A549 (cell line): ENCODE measurements around the gene INHBC. TPM values are rescaled to one million over a fixed set of nuclear protein-coding genes. Genes with fewer than 3 reads are reported as not detected.
A peak's percentile ranks its signal among the peaks of the same experiment; 100 is the strongest.

Experiments used
- ATAC-seq, 2 experiments: fragments of 200-7000 bp in 1 of 2; fragments of >200 bp in 1 of 2; cut with Nextera tagmentation in 1 of 2; cut with Tn5 transposase in 1 of 2; 3 replicates each; pipeline versions ENCODE4 v1.8.0 to v1.9.1; 2018 to 2020; ENCODE audit warnings: mild to moderate bottlenecking in 1 of 2, moderate library complexity in 1 of 2
- CTCF ChIA-PET: fragments of 300-600 bp; sonication (Branson Sonifier 250); formaldehyde crosslinking; extraction: SDS; loops from one replicate; lab custom pipeline; 2021; ENCODE audit warnings: antibody characterized with exemption, inconsistent platforms; lab: Yijun Ruan, JAX
- POLR2A ChIA-PET: fragments of 350-600 bp; formaldehyde crosslinking; extraction: SDS; loops from one replicate; lab custom pipeline; 2021; ENCODE audit warnings: antibody characterized with exemption, inconsistent platforms; lab: Yijun Ruan, JAX
- DNase-seq, 2 experiments: peaks; one replicate each; pipeline versions ENCODE4 v3.0.0 to v3.0.0-alpha.2; 2011 to 2016; ENCODE audit warnings: low read depth in 1 of 2, low spot score in 1 of 2
- FAIRE-seq: peaks from 2 replicates; lab custom pipeline; 2011; peaks lifted over from hg19 to GRCh38; lab: Jason Lieb, UNC
- H3K27ac ChIP-seq, 2 experiments: fragments of >200 bp; sonication (Bioruptor Twin); formaldehyde crosslinking; 3 replicates each; pipeline ENCODE4 v1.5.1; 2016 to 2017
- H3K4me1 ChIP-seq: fragments of >200 bp; sonication (Bioruptor Twin); formaldehyde crosslinking; 3 replicates; pipeline ENCODE4 v1.6.1; 2016
- H3K4me2 ChIP-seq: fragments of >200 bp; sonication (Bioruptor Twin); formaldehyde crosslinking; 3 replicates; pipeline ENCODE4 v1.6.1; 2016
- H3K4me3 ChIP-seq: fragments of >200 bp; sonication (Bioruptor Twin); formaldehyde crosslinking; 3 replicates; pipeline ENCODE4 v1.5.1; 2016
- H3K9me3 ChIP-seq: fragments of >200 bp; sonication (Bioruptor Twin); formaldehyde crosslinking; 3 replicates; pipeline ENCODE4 v1.6.1; 2016
- ATOH8 ChIP-seq: fragments of 250-450 bp; sonication (Bioruptor Pico); IDR thresholded peaks from 2 replicates; pipeline ENCODE4 v1.5.0; 2020; ENCODE audit warnings: low read depth, mild to moderate bottlenecking, moderate library complexity
- BCL3 ChIP-seq: fragments of >200 bp; sonication (Bioruptor Twin); formaldehyde crosslinking; IDR thresholded peaks from 3 replicates; pipeline ENCODE4 v1.6.1; 2016
- CTCF ChIP-seq: fragments of >200 bp; sonication (Bioruptor Twin); formaldehyde crosslinking; IDR thresholded peaks from 3 replicates; pipeline ENCODE4 v1.5.1; 2016
- E2F6 ChIP-seq: IDR thresholded peaks from 2 replicates; pipeline ENCODE4 v1.6.1; 2012; ENCODE audit warnings: low read depth, borderline replicate concordance
- EHF ChIP-seq: fragments of 250-450 bp; sonication (Bioruptor Pico); IDR thresholded peaks from 2 replicates; pipeline ENCODE4 v1.5.0; 2020; ENCODE audit warnings: mild to moderate bottlenecking
- ESRRA ChIP-seq: fragments of 150-350 bp; IDR thresholded peaks from 2 replicates; pipeline ENCODE4 v1.6.1; 2014; ENCODE audit warnings: mild to moderate bottlenecking, low read length, borderline replicate concordance
- HES2 ChIP-seq: fragments of >200 bp; sonication (Bioruptor Twin); formaldehyde crosslinking; IDR thresholded peaks from 2 replicates; pipeline ENCODE4 v1.6.1; 2016
- HEYL ChIP-seq: fragments of 250-450 bp; sonication (Bioruptor Pico); IDR thresholded peaks from 2 replicates; pipeline ENCODE4 v1.8.0; 2021; ENCODE audit warnings: mild to moderate bottlenecking, moderate library complexity
- HOXA7 ChIP-seq: fragments of 250-450 bp; sonication (Bioruptor Pico); IDR thresholded peaks from 2 replicates; pipeline ENCODE4 v1.5.0; 2020; ENCODE audit warnings: mild to moderate bottlenecking, moderate library complexity
- HOXB5 ChIP-seq: fragments of 250-450 bp; sonication (Bioruptor Pico); IDR thresholded peaks from 2 replicates; pipeline ENCODE4 v1.5.0; 2020; ENCODE audit warnings: mild to moderate bottlenecking, moderate library complexity
- KDM5A ChIP-seq: fragments of 200-600 bp; sonication (generic); IDR thresholded peaks from 2 replicates; pipeline ENCODE4 v1.6.1; 2016; ENCODE audit warnings: antibody characterized with exemption, mild to moderate bottlenecking
- MYC ChIP-seq: IDR thresholded peaks from 2 replicates; pipeline ENCODE4 v1.6.1; 2012; ENCODE audit warnings: mild to moderate bottlenecking, inconsistent platforms, low read length, improper control_type of control experiment, borderline replicate concordance
- PBX3 ChIP-seq: IDR thresholded peaks from 2 replicates; pipeline ENCODE4 v1.6.1; 2012
- POLR2AphosphoS2 ChIP-seq: conservative IDR thresholded peaks from 2 replicates; pipeline ENCODE4 v1.6.1; 2012; ENCODE audit warnings: low read length, improper control_type of control experiment, inconsistent platforms
- RAD21 ChIP-seq, 2 experiments: fragments of >200 bp in 1 of 2; sonication (Bioruptor Twin) in 1 of 2; formaldehyde crosslinking in 1 of 2; IDR thresholded peaks in 1 of 2; conservative IDR thresholded peaks in 1 of 2; 2 replicates in 1 of 2; 3 replicates in 1 of 2; pipeline ENCODE4 v1.6.1; 2012 to 2018; ENCODE audit warnings: inconsistent platforms in 1 of 2
- RARB ChIP-seq: fragments of 250-450 bp; sonication (Bioruptor Pico); IDR thresholded peaks from 2 replicates; pipeline ENCODE4 v1.8.0; 2021; ENCODE audit warnings: mild to moderate bottlenecking, moderate library complexity
- RCOR1 ChIP-seq: fragments of 150-350 bp; IDR thresholded peaks from 2 replicates; pipeline ENCODE4 v1.6.1; 2014; ENCODE audit warnings: antibody characterized with exemption, low read length, low read depth
- RFX5 ChIP-seq: fragments of 450-650 bp; IDR thresholded peaks from 2 replicates; pipeline ENCODE4 v1.7.1; 2014; ENCODE audit warnings: antibody characterized with exemption, mild to moderate bottlenecking, moderate library complexity
- RNF2 ChIP-seq: fragments of 200-600 bp; sonication (generic); IDR thresholded peaks from 2 replicates; pipeline ENCODE4 v1.6.1; 2016; ENCODE audit warnings: low read depth, mild to moderate bottlenecking, antibody characterized with exemption, moderate library complexity, borderline replicate concordance
- SMC3 ChIP-seq: fragments of >200 bp; sonication (Bioruptor Twin); formaldehyde crosslinking; IDR thresholded peaks from 3 replicates; pipeline ENCODE4 v1.6.1; 2018; ENCODE audit warnings: inconsistent platforms
- SREBF2 ChIP-seq: fragments of 450-650 bp; IDR thresholded peaks from 2 replicates; pipeline ENCODE4 v1.6.1; 2014; ENCODE audit warnings: mild to moderate bottlenecking, moderate library complexity
- TFCP2L1 ChIP-seq: fragments of 250-450 bp; sonication (Bioruptor Pico); IDR thresholded peaks from 2 replicates; pipeline ENCODE4 v1.5.0; 2021; ENCODE audit warnings: mild to moderate bottlenecking
- TP53 ChIP-seq: fragments of 250-450 bp; sonication (Bioruptor Pico); IDR thresholded peaks from 2 replicates; pipeline ENCODE4 v1.5.0; 2021; ENCODE audit warnings: mild to moderate bottlenecking, moderate library complexity
- ZNF302 ChIP-seq: fragments of 250-450 bp; sonication (Bioruptor Pico); IDR thresholded peaks from 2 replicates; pipeline ENCODE4 v1.9.0; 2021; ENCODE audit warnings: inconsistent platforms, mild to moderate bottlenecking, moderate library complexity
- ZSCAN20 ChIP-seq: fragments of 250-450 bp; sonication (Bioruptor Pico); IDR thresholded peaks from 2 replicates; pipeline ENCODE4 v1.8.0; 2022; ENCODE audit warnings: mild to moderate bottlenecking, moderate library complexity
- WGBS: methylation state at CpG from one replicate; pipeline ENCODE4 v1.1.6; 2017; ENCODE audit errors: missing lambda C conversion rate; 5-methylcytosine and 5-hydroxymethylcytosine counted together
- polyA plus RNA-seq, 4 experiments: library from polyadenylated mRNA; depleted of rRNA in 3 of 4; stranded (reverse); fragments of >200 nt; fragmentation: RNase III in 1 of 4; extraction: RNeasy Plus Mini Kit Qiagen cat#74134 plus additional on column Dnase treatment in 1 of 4; gene quantifications; 2 replicates in 3 of 4; 3 replicates in 1 of 4; pipeline ENCODE4 v1.2.3, GENCODE V29; 2011 to 2017

Gene INHBC
- polyA plus RNA-seq, 2 of the 4 experiments (the other 2 are of a cell fraction): 0.08 TPM; not detected in 1

GRCh38 chr12:57488402-57489156 lies 54.0 kb downstream of the INHBC start:
- H3K4me3 ChIP-seq: peak overlapping the region; percentile 79
- ChIA-PET CTCF (interaction anchor here (1.0 to 1.8 kb wide), 3 partner anchors 18 to 30 kb away, joined by 3 to 6 read pairs (median 4); no protein-coding TSS in a partner anchor), POLR2A (no interaction called here)
- peak overlapping the region; percentile 94 to 99 for H3K27ac ChIP-seq
- FAIRE-seq (no peak), DNase-seq (no peak), ATAC-seq (peak; percentile 20 to 38; a peak in 3 of 6 replicates)
- no peak for TF ChIP-seq HES2
- TF ChIP-seq PBX3: no peak
- no peak for TF ChIP-seq ATOH8
- TF ChIP-seq RFX5: no peak
- TF ChIP-seq RNF2: no peak
- no peak; the same call in 1 of the 2 replicates for TF ChIP-seq KDM5A
- no peak for TF ChIP-seq POLR2AphosphoS2
- peaks cover 12% of the 10 kb centered on the region for H3K4me1 ChIP-seq
- H3K9me3 ChIP-seq: no peaks in the 10 kb centered on the region
- H3K4me2 ChIP-seq: peak overlapping the region; percentile 95
- 10% methylated on average over 11 of the region's 11 CpGs for WGBS

- ChIA-PET CTCF (interaction anchor here (1.0 to 1.3 kb wide), 2 partner anchors 26 to 30 kb away, joined by 3 to 4 read pairs; no protein-coding TSS in a partner anchor), POLR2A (no interaction called here)
- Histone ChIP-seq H3K9me3 (no peaks in the 10 kb centered on the region), H3K4me1 (peaks cover 12% of the 10 kb centered on the region), H3K4me2 (peak overlapping the region; percentile 95)
- TF ChIP-seq HEYL (no peak), ATOH8 (no peak), ESRRA (no peak), RARB (CRISPR knock-in tag) (no peak), ZSCAN20 (CRISPR knock-in tag) (no peak), EHF (CRISPR knock-in tag) (no peak), BCL3 (no peak), HOXB5 (CRISPR knock-in tag) (no peak), RAD21 (conservative IDR thresholded peaks at IDR 0.05 in 1 of 2, IDR thresholded peaks at IDR 0.05 in 1 of 2) (no peak), SMC3 (no peak), TFCP2L1 (no peak), MYC (no peak), RCOR1 (no peak), CTCF (no peak), ZNF302 (CRISPR knock-in tag) (no peak), E2F6 (no peak), SREBF2 (no peak), TP53 (no peak), HOXA7 (CRISPR knock-in tag) (no peak)
- TF ChIP-seq, all 56 proteins: peak for 0
- DNase-seq (no peak), ATAC-seq (no peak), FAIRE-seq (no peak)
- Histone ChIP-seq H3K4me3 (peak overlapping the region; percentile 79), H3K27ac (peak overlapping the region; percentile 94 to 99)
- 80% methylated on average over 5 of the region's 5 CpGs for WGBS
These were observed 54.6 kb downstream of the INHBC start for GRCh38 chr12:57489157-57489641.
